ENCODE data around the gene GLA.

GLA gene

DNA sequence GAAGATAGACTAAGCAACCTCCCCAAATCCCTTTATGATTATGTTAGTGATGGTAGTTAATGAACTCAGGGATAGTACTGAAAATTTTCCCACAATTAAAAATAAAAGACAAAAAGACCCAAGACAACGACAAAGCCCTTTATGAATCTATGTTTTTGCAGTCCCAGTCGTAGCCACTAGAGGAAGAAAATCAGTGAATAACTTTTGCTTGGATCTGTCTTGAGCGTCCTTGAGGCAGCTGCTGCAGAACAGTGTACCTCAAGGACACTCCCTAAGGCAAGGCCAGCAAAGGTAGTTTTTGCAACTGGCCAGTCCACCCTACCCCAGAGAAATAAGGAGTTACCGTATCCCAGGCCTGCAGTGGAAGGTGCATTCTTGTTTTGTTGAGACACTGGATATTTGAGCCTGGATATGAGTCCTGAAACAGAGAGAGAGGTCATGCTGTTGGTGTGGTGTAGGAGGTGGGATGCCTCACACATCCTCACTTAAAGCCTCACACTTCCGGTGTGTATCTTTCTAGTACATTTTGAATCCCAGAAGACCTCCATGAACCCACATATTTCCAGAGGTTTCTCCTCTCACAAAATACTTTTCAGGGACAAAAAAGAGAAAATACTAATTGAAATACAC lies 50.4 kb downstream of the GLA start:
- TF ChIP-seq GATA3 (IDR thresholded peaks at IDR 0.05; ENCODE audit: low read depth, low read length) = no peak

DNA sequence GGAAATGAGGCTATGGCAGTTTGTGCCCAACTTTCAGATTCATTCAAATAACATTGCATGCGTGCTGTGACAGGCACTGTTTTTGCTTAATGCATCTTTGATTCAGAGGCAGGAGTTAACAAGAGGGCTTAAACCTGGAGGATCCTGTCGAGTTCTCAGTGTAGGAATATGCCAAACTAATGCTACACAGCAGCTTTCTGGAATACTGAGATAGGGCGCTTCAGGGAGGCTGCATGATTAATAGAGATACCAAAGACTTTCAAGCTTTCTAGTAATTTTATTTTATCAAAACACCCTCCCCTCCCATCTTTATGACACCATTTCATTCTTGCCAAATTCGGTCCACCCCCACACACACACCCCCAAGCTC lies 58.5 kb downstream of the GLA start:
- TF ChIP-seq GATA3 (IDR thresholded peaks at IDR 0.05; ENCODE audit: low read depth, low read length) (no peak), GATA2 (IDR thresholded peaks at IDR 0.05; ENCODE audit: low read depth, low read length) (no peak)

DNA sequence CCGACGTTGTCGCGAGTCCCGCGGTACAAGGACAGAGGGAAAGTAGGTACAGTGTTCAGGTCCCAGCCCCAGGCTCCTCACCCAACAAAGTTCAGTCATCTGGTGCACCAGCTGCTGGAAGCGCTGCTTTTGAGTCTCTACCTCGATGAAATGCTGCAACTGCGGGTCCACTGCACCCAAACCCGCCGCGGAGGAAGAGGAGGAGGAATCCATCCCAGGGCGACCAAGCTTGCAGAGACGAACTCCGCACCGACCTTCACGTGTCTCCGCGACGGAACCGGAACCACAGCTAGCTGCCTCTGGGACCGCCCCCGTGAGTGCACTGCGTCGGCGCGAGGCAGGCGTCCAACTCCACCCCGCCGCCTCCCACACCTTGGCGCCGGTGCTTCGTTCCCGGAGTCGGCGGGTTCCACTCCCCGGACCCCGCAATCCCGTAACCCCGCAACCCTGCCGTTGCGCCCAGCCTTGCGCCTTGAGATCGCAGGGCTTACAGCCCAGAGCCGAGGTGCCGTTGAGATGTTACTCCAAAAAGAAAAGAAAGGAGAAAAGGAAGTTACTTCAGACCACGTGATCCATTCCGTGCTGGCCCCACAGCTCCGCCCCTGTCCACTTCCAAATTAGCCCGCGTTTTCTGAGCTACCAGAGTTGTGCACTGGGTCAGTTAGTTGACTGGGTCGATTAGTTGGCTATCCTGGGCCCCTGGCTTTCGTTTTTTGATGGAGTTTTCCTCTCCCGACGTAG lies 59.1 kb downstream of the GLA start, which contains the start of gene TIMM8A:
Gene TIMM8A, minus strand, starts transcription at position 291 of the 741 bp plus-strand sequence. Its CDS starts 78 bp downstream, at position 213.
- TF ChIP-seq GATA2 (IDR thresholded peaks at IDR 0.05; ENCODE audit: low read depth, low read length) (no peak), GATA3 (IDR thresholded peaks at IDR 0.05; ENCODE audit: low read depth, low read length) (no peak)

DNA sequence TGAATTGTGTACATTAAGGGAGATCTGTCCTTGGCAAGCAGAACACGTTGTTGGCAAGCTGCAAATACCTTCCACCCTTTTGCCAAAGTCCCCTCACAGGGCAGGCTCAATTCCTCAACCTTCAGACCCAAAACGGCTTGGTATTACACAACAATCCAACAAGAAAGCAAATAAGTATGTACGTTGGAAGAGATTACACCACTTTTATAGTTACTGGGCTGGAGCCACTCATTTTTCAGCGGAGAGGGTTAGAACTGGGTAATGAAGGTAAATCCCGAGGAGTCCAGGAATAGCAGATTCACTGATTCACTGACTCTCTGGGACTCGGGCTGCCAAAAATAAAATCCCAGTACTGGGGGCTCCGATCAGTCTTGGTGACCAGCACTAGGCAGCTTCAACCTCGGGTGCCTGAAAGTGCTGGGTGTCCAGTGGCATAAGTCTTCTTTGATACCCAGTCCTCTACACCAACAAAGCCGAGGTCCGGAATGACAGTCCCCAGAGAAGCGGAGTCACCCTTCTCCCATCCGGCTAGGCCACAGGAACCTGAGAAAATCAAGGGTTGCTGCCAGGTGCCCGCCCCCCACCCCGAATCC lies 59.8 kb downstream of the GLA start:
- TF ChIP-seq GATA3 (IDR thresholded peaks at IDR 0.05; ENCODE audit: low read depth, low read length) = no peak
- TF ChIP-seq GATA2 (IDR thresholded peaks at IDR 0.05; ENCODE audit: low read depth, low read length) = no peak

Data from SH-SY5Y (cell line).